Activated T-helper 9 cell treated with anti-CD3 and anti-CD28 coated beads, Interleukin-2, amount 50 U/mL, for 16 hours (primary cell): ENCODE results near the gene NFAT5.
"Not testable (repeated sequence)": the region's sequence is repeated elsewhere in the genome, so short reads cannot be mapped to it uniquely, and the experiment has no call there.

Experiments used
- DNase-seq: peaks from one replicate; pipeline ENCODE4 v3.0.0-alpha.2; 2020; ENCODE audit warnings: low read depth

The NFAT5 gene

GRCh38 chr16:69565671-69566239, at the start of gene NFAT5:
Gene NFAT5 (plus strand): TSS chr16:69565966. CDS start chr16:69566302, 336 bp downstream.
- DNase-seq, result peak; percentile 86

- not testable (repeated sequence) for DNase-seq
These were observed 47.9 kb upstream of the NFAT5 start for GRCh38 chr16:69517914-69518313.

- DNase-seq, result no peak
These were observed 45.4 kb upstream of the NFAT5 start for GRCh38 chr16:69520413-69520799.

GRCh38 chr16:69520800-69521602, 44.8 kb upstream of the NFAT5 start:
- no peak for DNase-seq

DNA sequence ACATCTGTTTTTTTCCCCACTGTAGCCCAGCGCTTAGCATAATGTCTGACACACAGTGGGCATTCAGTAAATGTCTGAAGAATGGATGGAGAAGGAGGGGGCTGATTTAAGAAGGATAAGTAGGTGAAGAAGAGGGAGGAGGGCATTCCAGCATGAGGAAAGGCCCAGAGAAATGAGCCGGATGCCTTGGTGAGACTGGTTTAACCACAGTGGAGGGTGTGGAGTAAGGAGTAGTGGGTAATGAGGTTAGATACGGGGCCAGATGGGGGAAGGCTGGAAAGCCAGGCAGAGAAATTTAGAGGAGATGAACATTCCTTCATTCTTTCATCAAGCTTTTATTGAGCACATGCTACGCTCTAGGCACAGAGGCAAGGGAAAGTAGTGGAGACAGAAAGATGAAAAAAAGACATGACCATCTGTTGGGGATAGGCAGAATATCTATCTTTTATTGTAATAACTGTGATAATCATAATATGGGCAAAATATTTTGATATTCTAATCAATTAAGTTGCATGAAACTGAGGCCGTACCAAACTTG, 43.7 kb upstream of the NFAT5 start:
- DNase-seq, result no peak

- DNase-seq, result no peak
These were observed 42.9 kb upstream of the NFAT5 start for GRCh38 chr16:69522732-69523404.

- DNase-seq, result no peak
These were observed 42.0 kb upstream of the NFAT5 start for GRCh38 chr16:69523566-69524305.

DNA sequence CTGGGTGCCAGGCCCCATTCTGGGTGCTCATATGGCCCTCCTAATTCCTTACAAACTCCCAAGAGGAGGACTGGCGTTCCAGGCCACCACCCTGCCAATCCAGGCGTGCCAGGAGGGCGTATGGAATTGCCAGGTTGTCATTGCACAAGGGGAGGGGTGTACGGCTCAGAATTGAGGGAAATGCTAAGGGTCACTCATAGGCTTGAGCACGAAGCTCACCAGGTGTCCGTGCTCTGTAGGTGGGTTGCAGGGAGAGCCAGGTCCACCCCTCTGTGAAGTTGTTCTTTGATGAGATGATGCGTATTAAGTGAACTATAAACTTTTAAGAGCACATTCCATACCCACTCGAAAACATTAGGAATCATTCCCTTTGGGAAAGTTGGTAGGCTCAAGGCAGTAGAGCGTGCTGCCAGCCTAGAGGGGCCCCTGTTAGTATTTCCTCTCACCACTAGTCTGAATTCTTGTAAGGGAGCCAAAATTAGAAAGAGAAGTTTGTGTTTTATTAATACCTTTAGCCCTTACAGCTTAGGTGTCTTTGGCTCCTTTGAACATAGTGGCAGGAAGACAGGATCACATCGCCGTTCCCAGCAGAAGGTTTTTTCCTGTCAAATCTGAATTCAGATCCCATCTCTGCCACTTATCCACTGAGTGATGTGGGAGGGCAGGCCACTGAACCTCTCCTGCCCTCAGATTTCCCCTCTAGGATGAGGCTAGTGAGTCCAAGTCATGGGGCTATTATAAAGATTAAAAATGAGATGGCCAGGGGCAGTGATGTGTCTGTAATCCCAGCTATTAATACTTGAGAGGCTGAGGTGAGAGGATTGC, 38.7 kb upstream of the NFAT5 start:
- no peak for DNase-seq

- no peak for DNase-seq
These were observed 33.8 kb upstream of the NFAT5 start for GRCh38 chr16:69531988-69532387.

- DNase-seq, result no peak
These were observed 32.9 kb upstream of the NFAT5 start for GRCh38 chr16:69532641-69533455.

GRCh38 chr16:69534720-69535119, 31.0 kb upstream of the NFAT5 start:
- DNase-seq, result no peak

DNA sequence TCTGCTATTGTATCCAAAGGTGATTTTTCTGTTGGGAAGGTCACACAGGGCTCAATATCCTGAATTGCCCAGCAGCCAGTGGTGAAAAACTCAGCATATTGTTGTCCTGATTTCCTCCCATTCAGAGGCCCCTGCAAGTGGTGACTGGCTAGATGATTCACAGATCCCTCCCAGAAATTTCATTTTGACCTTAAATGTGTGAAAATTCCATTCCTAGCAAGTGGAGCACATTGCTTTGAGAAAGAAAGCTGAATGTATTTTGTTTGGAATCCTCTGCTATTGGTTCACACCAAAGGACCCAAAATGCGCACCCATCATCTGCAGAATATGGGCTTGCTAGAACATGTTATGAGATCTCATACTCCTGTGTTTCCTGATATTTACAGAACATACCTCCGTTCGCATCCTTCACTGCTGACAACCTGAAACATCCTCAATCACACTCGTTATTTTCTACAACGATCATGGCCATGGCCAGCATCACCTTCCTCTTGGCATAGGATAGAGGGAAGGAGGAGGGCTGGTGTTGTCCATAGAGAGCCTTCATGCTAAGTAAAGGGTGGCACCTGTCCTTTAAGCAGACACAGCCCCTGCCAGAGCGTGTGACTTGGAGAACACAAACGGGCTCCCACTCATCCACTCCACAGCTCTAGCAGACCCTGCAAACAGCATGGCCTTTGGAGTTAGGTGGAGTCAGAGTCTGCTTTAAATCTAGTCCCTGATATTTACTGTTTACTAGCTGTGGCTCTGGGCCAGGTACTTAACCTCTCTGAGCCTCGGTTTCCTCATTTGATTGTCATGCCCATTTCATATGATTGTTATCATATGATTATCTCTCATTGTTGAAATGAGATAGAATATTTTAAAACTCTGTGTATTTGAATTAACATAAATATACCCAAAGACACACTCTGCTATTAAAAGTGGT, 30.4 kb upstream of the NFAT5 start:
- DNase-seq, result no peak

GRCh38 chr16:69537706-69538080, 28.1 kb upstream of the NFAT5 start:
- no peak for DNase-seq

GRCh38 chr16:69538808-69539207, 27.0 kb upstream of the NFAT5 start:
- DNase-seq, result no peak

DNA sequence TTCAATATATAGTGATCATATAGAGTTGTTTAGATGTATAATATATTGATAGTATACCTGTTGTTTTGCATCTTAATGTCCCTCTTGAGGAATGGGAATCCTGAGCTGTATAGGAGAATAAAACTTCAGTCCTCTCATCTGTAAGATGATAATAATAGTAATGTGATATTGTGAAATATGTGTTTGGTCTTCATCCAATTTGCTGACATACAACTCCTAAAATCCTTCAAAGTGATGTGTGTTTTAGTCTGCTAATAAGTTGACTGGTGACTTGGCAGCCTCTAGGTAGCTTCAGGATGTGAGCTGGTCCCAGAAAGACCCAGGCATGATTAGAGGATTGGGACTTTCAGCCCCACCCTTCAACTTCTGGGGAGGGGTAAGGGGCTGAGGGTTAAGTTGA, 22.8 kb upstream of the NFAT5 start:
- no peak for DNase-seq

DNA sequence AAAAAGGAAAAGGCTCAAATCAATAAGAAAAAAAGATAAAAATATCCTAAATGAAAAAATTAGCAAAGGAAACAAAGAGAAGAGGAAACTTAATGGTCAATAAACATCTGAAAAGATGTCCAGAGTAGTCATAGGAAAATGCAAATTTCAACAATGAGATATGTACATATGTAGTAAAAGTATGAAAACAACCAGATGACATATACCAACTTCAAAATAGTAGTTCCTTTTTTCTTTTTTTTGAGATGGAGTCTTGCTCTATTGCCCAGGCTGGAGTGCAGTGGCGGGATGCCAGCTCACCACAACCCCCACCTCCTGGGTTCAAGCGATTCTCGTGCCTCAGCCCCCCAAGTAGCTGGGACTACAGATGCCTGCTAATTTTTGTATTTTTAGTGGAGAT, 21.7 kb upstream of the NFAT5 start:
- no peak for DNase-seq

GRCh38 chr16:69546663-69547062, 19.1 kb upstream of the NFAT5 start:
- DNase-seq, result not testable (repeated sequence)

DNA sequence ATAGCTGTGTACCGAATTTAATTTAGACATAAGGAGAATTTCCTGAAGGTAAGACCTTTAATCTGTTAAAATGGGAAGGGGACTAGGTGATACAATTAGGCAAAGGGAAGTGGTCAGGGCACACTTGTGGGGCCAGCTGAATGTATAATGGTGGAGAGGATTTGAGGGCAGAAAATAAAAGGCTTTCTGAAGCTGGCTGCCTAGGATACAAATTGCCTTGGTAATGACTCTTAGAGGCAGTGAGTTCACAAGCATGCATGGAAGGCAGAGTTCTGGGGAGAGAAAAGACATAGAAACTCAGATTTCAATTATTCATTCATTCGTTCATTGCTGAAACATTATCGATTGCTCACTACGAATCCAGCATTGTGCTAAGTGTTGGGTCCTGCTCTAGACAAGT, 12.4 kb upstream of the NFAT5 start:
- no peak for DNase-seq

DNA sequence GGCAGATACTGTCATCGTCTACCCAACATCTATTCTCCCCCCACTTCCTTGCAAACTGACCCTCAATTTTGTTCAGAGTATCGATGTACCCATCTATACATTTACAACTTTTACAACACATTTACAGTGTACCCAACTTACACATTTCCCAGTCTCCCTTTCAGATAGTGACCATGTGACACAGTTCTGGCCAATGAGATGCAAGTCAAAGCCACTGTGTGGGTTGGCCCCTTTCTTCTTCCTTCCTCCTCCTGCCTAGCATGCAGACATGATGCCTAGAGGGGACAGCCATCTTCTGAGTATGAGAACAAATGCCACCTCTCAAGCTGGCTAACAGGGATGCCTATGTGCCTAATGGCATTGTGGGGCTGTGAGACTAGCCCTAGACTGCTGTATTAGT, 11.3 kb upstream of the NFAT5 start:
- DNase-seq, result no peak
